Measurements from ENCODE around the gene PTPRN.

PTPRN gene

GRCh38 chr2:219246559-219246958, 62.6 kb downstream of the PTPRN start:
- TF ChIP-seq CTCF (IDR thresholded peaks at IDR 0.05; ENCODE audit: low read depth, low read length) = no peak
- H3K4me3 ChIP-seq (replicated peaks in 1 of 2; ENCODE audit: low read depth in 2 of 2, low read length in 2 of 2) = no peak overlapping the region
- DNase-seq (ENCODE audit: low read depth in 2 of 2) = no peak

GRCh38 chr2:219245899-219246230, 63.3 kb downstream of the PTPRN start:
- no peak for DNase-seq (ENCODE audit: low read depth in 2 of 2)
- TF ChIP-seq CTCF (IDR thresholded peaks at IDR 0.05; ENCODE audit: low read depth, low read length) = no peak
- H3K4me3 ChIP-seq (replicated peaks in 1 of 2; ENCODE audit: low read depth in 2 of 2, low read length in 2 of 2) = peak overlapping the region; percentile 90 to 95

GRCh38 chr2:219245148-219245898, 63.9 kb downstream of the PTPRN start, which contains the start of the genes GLB1L and STK16:
GLB1L (minus strand) TSS chr2:219245444; CDS start chr2:219243573, 1,871 bp downstream.
STK16 (plus strand) TSS chr2:219245479; CDS start chr2:219246000, 521 bp downstream.
- H3K4me3 ChIP-seq (replicated peaks in 1 of 2; ENCODE audit: low read depth in 2 of 2, low read length in 2 of 2) = peak within 1 kb of the TSS; percentile 90 to 95
- TF ChIP-seq CTCF (IDR thresholded peaks at IDR 0.05; ENCODE audit: low read depth, low read length) = no peak
- peak; percentile 95 to 96 for DNase-seq (ENCODE audit: low read depth in 2 of 2)

- H3K4me3 ChIP-seq (replicated peaks in 1 of 2; ENCODE audit: low read depth in 2 of 2, low read length in 2 of 2) = peak overlapping the region; percentile 90 to 95
- no peak for DNase-seq (ENCODE audit: low read depth in 2 of 2)
- TF ChIP-seq CTCF (IDR thresholded peaks at IDR 0.05; ENCODE audit: low read depth, low read length) = no peak
Observed at GRCh38 chr2:219244789-219245147, 64.4 kb downstream of the PTPRN start.

- H3K4me3 ChIP-seq (replicated peaks in 1 of 2; ENCODE audit: low read depth in 2 of 2, low read length in 2 of 2) = peak overlapping the region in 1 of 2 donors; percentile 19
- DNase-seq (ENCODE audit: low read depth in 2 of 2) = peak in 1 of 2 donors; percentile 50
- TF ChIP-seq CTCF (IDR thresholded peaks at IDR 0.05; ENCODE audit: low read depth, low read length) = no peak
Observed at GRCh38 chr2:219243291-219243761, 65.9 kb downstream of the PTPRN start.

Measured in cardiac fibroblast (primary cell).